SK-N-MC (cell line): ENCODE measurements around the gene TMBIM1.

Experiments used
- EZH2 ChIP-seq: fragments of 200-600 bp; sonication (generic); IDR thresholded peaks from one replicate; pipeline ENCODE4 v1.6.1; 2017; ENCODE audit warnings: antibody characterized with exemption
- POLR2AphosphoS5 ChIP-seq: IDR thresholded peaks from 2 replicates; pipeline ENCODE4 v1.6.1; 2012; ENCODE audit warnings: mild to moderate bottlenecking, low read depth, low read length, borderline replicate concordance

- no peak for TF ChIP-seq EZH2
- TF ChIP-seq POLR2AphosphoS5 = no peak
These were observed 18.4 kb downstream of the TMBIM1 start for GRCh38 chr2:218273908-218274249.
